HG03196 (cell line): ENCODE measurements around the gene PROSER2.

Experiments
- ATAC-seq: cut with Tn5 transposase; IDR thresholded peaks from one replicate; pipeline ENCODE4 v1.9.1; 2021; ENCODE audit not compliant: unreplicated experiment

Gene PROSER2

GRCh38 chr10:11865561-11865960 lies 42.4 kb downstream of the PROSER2 start:
- ATAC-seq: no peak

GRCh38 chr10:11866199-11866925 lies 43.2 kb downstream of the PROSER2 start:
- no peak for ATAC-seq

GRCh38 chr10:11869219-11869618 lies 46.1 kb downstream of the PROSER2 start:
- no peak for ATAC-seq

- ATAC-seq: no peak
Observed at GRCh38 chr10:11869743-11870460, 46.7 kb downstream of the PROSER2 start.

- ATAC-seq: no peak
Observed at GRCh38 chr10:11870461-11870780, 47.3 kb downstream of the PROSER2 start.

- no peak for ATAC-seq
Observed at GRCh38 chr10:11870900-11871400, 47.8 kb downstream of the PROSER2 start.

GRCh38 chr10:11871466-11871865 lies 48.3 kb downstream of the PROSER2 start:
- no peak for ATAC-seq

- ATAC-seq: no peak
Observed at GRCh38 chr10:11874568-11875493, 51.7 kb downstream of the PROSER2 start.

- no peak for ATAC-seq
Observed at GRCh38 chr10:11875494-11876281, 52.5 kb downstream of the PROSER2 start.

GRCh38 chr10:11876324-11876723 lies 53.2 kb downstream of the PROSER2 start:
- ATAC-seq: no peak

GRCh38 chr10:11876805-11877590 lies 53.8 kb downstream of the PROSER2 start:
- ATAC-seq: no peak

- no peak for ATAC-seq
Observed at GRCh38 chr10:11877591-11877905, 54.4 kb downstream of the PROSER2 start.

GRCh38 chr10:11878776-11879175 lies 55.6 kb downstream of the PROSER2 start:
- no peak for ATAC-seq

- ATAC-seq: no peak
Observed at GRCh38 chr10:11879387-11880094, 56.4 kb downstream of the PROSER2 start.

- ATAC-seq: no peak
Observed at GRCh38 chr10:11880151-11881029, 57.2 kb downstream of the PROSER2 start.

- ATAC-seq: no peak
Observed at GRCh38 chr10:11881030-11881476, 57.9 kb downstream of the PROSER2 start.

- no peak for ATAC-seq
Observed at GRCh38 chr10:11881477-11882417, 58.6 kb downstream of the PROSER2 start.
